ENCODE measurements around the gene LAD1.

GRCh38 chr1:201332616-201333335 is 66.3 kb downstream of the LAD1 start:
- TF ChIP-seq POLR2AphosphoS5 (IDR thresholded peaks at IDR 0.05; ENCODE audit: low read depth, low read length) (no peak), TAF1 (IDR thresholded peaks at IDR 0.05; ENCODE audit: borderline replicate concordance, low read depth, low read length) (no peak), POLR2A (IDR thresholded peaks at IDR 0.05; ENCODE audit: low read depth, low read length) (no peak)
